HEK293T (cell line): ENCODE results near the gene SGF29.

Experiments used
- BHLHE40 ChIP-seq: fragments of 450-650 bp; IDR thresholded peaks from 2 replicates; pipeline ENCODE4 v1.6.1; 2016; ENCODE audit warnings: mild to moderate bottlenecking, moderate library complexity, borderline replicate concordance
- ELF4 ChIP-seq: fragments of 450-650 bp; IDR thresholded peaks from 2 replicates; pipeline ENCODE4 v1.6.1; 2017; ENCODE audit warnings: antibody characterized with exemption
- FOXK2 ChIP-seq: fragments of 450-650 bp; IDR thresholded peaks from 2 replicates; pipeline ENCODE4 v1.6.1; 2016; ENCODE audit warnings: mild to moderate bottlenecking
- FOXM1 ChIP-seq: fragments of 450-650 bp; IDR thresholded peaks from 2 replicates; pipeline ENCODE4 v1.6.1; 2017; ENCODE audit warnings: mild to moderate bottlenecking, borderline replicate concordance
- HDGF ChIP-seq: fragments of 450-650 bp; IDR thresholded peaks from 2 replicates; pipeline ENCODE4 v1.6.1; 2017; ENCODE audit warnings: antibody characterized with exemption, borderline replicate concordance
- NFRKB ChIP-seq: fragments of 450-650 bp; IDR thresholded peaks from 2 replicates; pipeline ENCODE4 v1.6.1; 2016; ENCODE audit warnings: mild to moderate bottlenecking, moderate library complexity
- SP1 ChIP-seq: fragments of 450-650 bp; IDR thresholded peaks from 2 replicates; pipeline ENCODE4 v1.6.1; 2017
- TARDBP ChIP-seq: fragments of 450-650 bp; IDR thresholded peaks from 2 replicates; pipeline ENCODE4 v1.6.1; 2016
- ZNF384 ChIP-seq: fragments of 450-650 bp; IDR thresholded peaks from 2 replicates; pipeline ENCODE4 v1.6.1; 2016

GRCh38 chr16:28562199-28562598, 8.5 kb downstream of the SGF29 start:
- no peak for TF ChIP-seq HDGF
- TF ChIP-seq ZNF384 = no peak
- no peak for TF ChIP-seq FOXM1
- TF ChIP-seq NFRKB = no peak
- no peak for TF ChIP-seq SP1
- no peak for TF ChIP-seq ELF4
- TF ChIP-seq BHLHE40 = no peak
- TF ChIP-seq TARDBP = no peak
- no peak for TF ChIP-seq FOXK2
